Measurements from ENCODE around the gene CCDC188. TPM values are rescaled to one million over a fixed set of nuclear protein-coding genes. Genes with fewer than 3 reads are reported as not detected.

CCDC188 gene
- total and polyA plus RNA-seq, 2 of the 13 experiments (the other 11 are each of a cell fraction or from before 2014, with no cell fraction given): not detected

DNA sequence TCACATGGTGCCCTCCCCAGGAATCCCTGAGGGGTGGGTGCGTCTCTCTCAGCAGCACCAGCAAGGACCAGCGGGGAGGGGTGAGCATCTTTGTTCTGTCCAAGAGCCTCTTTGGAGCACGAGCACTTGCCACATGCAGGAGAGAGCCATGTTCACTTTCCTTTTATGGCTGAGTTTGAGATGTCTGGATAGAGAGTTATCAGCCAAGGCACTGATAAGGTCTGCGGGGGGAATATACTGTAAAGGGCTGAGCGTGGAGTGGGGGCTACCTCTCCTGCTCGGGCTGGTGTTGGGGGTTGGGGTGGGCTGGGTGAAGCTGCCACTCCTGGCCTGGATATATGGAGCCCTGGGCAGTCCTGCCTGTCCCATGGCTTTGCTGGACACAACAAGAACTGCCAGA, 34.9 kb upstream of the CCDC188 start (continued):
- TF ChIP-seq KMT2A (CRISPR knock-in tag; IDR thresholded peaks at IDR 0.05): no peak

DNA sequence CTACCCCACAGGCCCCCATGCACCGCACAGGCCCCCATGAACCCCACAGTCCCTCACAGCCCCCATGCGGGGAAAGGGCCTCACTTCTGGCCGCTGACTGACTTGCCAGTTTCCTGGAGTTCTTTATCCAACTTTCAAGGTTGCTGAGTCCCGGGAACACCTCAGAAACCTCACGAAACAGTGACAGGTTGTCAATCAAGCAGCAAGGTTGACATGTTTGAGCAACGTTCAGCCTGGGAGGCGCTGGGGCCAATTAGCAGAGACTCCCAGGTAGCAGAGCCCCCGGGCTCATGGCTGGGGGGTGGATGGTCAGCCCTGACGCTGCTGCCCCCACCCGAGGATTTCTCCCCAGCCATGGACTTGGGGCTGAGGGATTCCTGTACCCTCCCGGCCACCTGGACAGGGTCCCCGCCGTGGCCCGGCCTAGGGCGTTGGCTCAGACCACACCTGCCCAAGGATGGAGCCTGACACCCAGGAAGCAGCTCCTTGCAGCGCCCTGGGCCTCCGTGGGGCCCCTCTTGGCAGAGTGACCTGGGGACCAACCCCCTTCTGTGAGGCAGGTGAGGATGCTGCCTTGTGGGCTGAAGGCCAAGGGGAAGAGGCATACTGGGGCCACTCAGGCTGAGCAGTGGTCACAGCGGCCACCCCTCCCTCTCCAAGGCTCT, 33.8 kb upstream of the CCDC188 start:
- 0 out of 2 replicates have a peak, but pooled peaks cover 3% of the 10 kb centered on the region for H4K20me1 ChIP-seq (ENCODE audit: insufficient read depth, low read length)
- no peak overlapping the region for H2AFZ ChIP-seq (ENCODE audit: low read length)
- H3K9me3 ChIP-seq (ENCODE audit: low read length): no peaks in the 10 kb centered on the region
- H3K4me3 ChIP-seq (replicated peaks in 1 of 3; ENCODE audit: insufficient read depth in 1 of 3, low read depth in 2 of 3, low read length in 3 of 3): no peak overlapping the region
- peaks cover 18 to 51% of the 10 kb centered on the region in 2 experiments; a peak in 4 of 5 replicates for H3K27me3 ChIP-seq (ENCODE audit: control insufficient read depth in 1 of 2, insufficient read depth in 2 of 2, low read length in 2 of 2)
- no peak overlapping the region for H3K4me2 ChIP-seq (ENCODE audit: low read depth, low read length)
- ChIA-PET CTCF (ENCODE audit: low intra/inter-chr PET ratio, low total read pairs) (no interaction called here), POLR2A (no interaction called here)
- TF ChIP-seq ZNF746 (CRISPR knock-in tag; IDR thresholded peaks at IDR 0.05) (no peak), ZNF737 (CRISPR knock-in tag; IDR thresholded peaks at IDR 0.05; ENCODE audit: borderline replicate concordance) (no peak)
- TF ChIP-seq, protein P1, sequence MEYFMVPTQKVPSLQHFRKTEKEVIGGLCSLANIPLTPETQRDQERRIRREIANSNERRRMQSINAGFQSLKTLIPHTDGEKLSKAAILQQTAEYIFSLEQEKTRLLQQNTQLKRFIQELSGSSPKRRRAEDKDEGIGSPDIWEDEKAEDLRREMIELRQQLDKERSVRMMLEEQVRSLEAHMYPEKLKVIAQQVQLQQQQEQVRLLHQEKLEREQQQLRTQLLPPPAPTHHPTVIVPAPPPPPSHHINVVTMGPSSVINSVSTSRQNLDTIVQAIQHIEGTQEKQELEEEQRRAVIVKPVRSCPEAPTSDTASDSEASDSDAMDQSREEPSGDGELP (IDR thresholded peaks at IDR 0.05; ENCODE audit: borderline replicate concordance, low read depth): no peak
- TF ChIP-seq, protein P2, sequence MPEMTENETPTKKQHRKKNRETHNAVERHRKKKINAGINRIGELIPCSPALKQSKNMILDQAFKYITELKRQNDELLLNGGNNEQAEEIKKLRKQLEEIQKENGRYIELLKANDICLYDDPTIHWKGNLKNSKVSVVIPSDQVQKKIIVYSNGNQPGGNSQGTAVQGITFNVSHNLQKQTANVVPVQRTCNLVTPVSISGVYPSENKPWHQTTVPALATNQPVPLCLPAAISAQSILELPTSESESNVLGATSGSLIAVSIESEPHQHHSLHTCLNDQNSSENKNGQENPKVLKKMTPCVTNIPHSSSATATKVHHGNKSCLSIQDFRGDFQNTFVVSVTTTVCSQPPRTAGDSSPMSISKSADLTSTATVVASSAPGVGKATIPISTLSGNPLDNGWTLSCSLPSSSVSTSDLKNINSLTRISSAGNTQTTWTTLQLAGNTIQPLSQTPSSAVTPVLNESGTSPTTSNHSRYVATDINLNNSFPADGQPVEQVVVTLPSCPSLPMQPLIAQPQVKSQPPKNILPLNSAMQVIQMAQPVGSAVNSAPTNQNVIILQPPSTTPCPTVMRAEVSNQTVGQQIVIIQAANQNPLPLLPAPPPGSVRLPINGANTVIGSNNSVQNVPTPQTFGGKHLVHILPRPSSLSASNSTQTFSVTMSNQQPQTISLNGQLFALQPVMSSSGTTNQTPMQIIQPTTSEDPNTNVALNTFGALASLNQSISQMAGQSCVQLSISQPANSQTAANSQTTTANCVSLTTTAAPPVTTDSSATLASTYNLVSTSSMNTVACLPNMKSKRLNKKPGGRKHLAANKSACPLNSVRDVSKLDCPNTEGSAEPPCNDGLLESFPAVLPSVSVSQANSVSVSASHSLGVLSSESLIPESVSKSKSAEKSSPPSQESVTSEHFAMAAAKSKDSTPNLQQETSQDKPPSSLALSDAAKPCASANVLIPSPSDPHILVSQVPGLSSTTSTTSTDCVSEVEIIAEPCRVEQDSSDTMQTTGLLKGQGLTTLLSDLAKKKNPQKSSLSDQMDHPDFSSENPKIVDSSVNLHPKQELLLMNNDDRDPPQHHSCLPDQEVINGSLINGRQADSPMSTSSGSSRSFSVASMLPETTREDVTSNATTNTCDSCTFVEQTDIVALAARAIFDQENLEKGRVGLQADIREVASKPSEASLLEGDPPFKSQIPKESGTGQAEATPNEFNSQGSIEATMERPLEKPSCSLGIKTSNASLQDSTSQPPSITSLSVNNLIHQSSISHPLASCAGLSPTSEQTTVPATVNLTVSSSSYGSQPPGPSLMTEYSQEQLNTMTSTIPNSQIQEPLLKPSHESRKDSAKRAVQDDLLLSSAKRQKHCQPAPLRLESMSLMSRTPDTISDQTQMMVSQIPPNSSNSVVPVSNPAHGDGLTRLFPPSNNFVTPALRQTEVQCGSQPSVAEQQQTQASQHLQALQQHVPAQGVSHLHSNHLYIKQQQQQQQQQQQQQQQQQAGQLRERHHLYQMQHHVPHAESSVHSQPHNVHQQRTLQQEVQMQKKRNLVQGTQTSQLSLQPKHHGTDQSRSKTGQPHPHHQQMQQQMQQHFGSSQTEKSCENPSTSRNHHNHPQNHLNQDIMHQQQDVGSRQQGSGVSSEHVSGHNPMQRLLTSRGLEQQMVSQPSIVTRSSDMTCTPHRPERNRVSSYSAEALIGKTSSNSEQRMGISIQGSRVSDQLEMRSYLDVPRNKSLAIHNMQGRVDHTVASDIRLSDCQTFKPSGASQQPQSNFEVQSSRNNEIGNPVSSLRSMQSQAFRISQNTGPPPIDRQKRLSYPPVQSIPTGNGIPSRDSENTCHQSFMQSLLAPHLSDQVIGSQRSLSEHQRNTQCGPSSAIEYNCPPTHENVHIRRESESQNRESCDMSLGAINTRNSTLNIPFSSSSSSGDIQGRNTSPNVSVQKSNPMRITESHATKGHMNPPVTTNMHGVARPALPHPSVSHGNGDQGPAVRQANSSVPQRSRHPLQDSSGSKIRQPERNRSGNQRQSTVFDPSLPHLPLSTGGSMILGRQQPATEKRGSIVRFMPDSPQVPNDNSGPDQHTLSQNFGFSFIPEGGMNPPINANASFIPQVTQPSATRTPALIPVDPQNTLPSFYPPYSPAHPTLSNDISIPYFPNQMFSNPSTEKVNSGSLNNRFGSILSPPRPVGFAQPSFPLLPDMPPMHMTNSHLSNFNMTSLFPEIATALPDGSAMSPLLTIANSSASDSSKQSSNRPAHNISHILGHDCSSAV (CRISPR knock-in tag; IDR thresholded peaks at IDR 0.05; ENCODE audit: borderline replicate concordance): no peak
- no TSS peak for BruUV-seq (replicated peaks)
- in situ Hi-C loops (cut with HindIII; ENCODE audit: extremely low pct_ligation_motif_present, low pct_unique_long_range_greater_than_20kb): no loop called here
- 7% methylated on average over 3 of the region's 18 CpGs for WGBS (ENCODE audit: low lambda C conversion rate)
- ATAC-seq (no peak), FAIRE-seq (no peak), DNase-seq (ENCODE audit: low spot score) (no peak)
- H3K36me3 ChIP-seq (replicated peaks in 1 of 2; ENCODE audit: control insufficient read depth in 1 of 2, insufficient read depth in 2 of 2, low read length in 2 of 2): no peaks in the 10 kb centered on the region
- H3K4me1 ChIP-seq (ENCODE audit: insufficient read depth, low read length): no peaks in the 10 kb centered on the region
- intact Hi-C loops (cut with micrococcal nuclease; ENCODE audit: unreplicated experiment): no loop called here
- H3K79me2 ChIP-seq (ENCODE audit: insufficient read depth, low read length): no peaks in the 10 kb centered on the region
- no peak overlapping the region for H3K27ac ChIP-seq (ENCODE audit: extremely low read length, insufficient read depth, low read length)
- H3K9ac ChIP-seq (ENCODE audit: insufficient read depth, low read depth, low read length): no peak overlapping the region
